ENCODE data around the gene SAMD13. TPM values are rescaled to one million over a fixed set of nuclear protein-coding genes. Genes with fewer than 3 reads are reported as not detected.

SAMD13 gene
- total RNA-seq, 1 experiment from 2014 or later, result 1.3 TPM

DNA sequence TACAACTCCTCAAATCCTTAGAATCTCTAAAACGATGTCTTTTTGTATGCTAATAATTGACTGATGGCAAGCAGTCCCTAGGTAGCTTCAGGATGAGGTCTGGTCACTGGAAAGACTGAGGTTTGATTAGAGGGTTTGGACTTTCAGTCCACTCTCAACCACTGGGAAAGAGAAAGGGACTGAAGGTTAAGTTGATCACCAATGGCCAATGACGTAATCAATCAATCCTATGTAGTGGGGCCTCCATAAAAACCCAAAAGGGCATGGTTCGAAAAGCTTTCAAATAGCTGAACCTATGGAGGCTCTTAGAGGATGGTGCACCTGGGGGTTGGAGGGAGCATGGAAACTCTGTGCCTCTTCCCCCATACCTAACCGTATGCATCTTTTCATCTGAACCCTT lies 57.2 kb downstream of the SAMD13 start:
- no peak for DNase-seq (ENCODE audit: low read depth in 1 of 2, low spot score in 2 of 2)
- Histone ChIP-seq H3K4me3 (no peak overlapping the region), H3K9me3 (replicated peaks) (no peaks in the 10 kb centered on the region), H3K36me3 (no peaks in the 10 kb centered on the region), H3K4me1 (replicated peaks) (no peaks in the 10 kb centered on the region; the same call in 1 of the 2 replicates), H3K27ac (no peak overlapping the region), H3K27me3 (replicated peaks) (no peaks in the 10 kb centered on the region)

- H3K27ac ChIP-seq, result no peak overlapping the region
- H3K4me3 ChIP-seq, result no peak overlapping the region
- no peaks in the 10 kb centered on the region for H3K9me3 ChIP-seq (replicated peaks)
- no peaks in the 10 kb centered on the region for H3K27me3 ChIP-seq (replicated peaks)
- H3K4me1 ChIP-seq (replicated peaks), result peaks cover 6% of the 10 kb centered on the region
- no peaks in the 10 kb centered on the region for H3K36me3 ChIP-seq
- no peak for DNase-seq (ENCODE audit: low read depth in 1 of 2, low spot score in 2 of 2)
Observed at GRCh38 chr1:84360316-84360715, 58.8 kb downstream of the SAMD13 start.

DNA sequence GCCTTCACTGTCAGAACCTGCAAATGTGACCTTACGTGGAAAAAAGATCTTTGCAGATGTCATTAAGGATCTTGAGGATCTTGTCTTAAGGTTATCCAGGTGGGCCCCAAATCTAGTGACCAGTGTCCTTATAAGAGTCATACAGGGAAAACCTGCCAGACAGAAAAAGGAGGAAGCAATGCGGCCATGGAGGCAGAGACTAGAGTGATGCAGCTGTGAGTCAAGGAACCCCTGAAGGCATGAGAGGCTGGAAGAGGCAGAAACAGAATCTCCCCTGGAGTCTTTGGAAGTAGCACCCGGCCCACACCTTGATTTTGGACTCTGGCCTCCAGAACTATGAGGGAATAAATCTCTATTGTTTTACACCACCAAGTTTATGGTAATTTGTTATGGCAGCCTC lies 60.3 kb downstream of the SAMD13 start:
- Histone ChIP-seq H3K36me3 (no peaks in the 10 kb centered on the region), H3K4me1 (replicated peaks) (peaks cover 18% of the 10 kb centered on the region), H3K27me3 (replicated peaks) (no peaks in the 10 kb centered on the region), H3K27ac (no peak overlapping the region), H3K4me3 (no peak overlapping the region), H3K9me3 (replicated peaks) (no peaks in the 10 kb centered on the region)
- DNase-seq (ENCODE audit: low read depth in 1 of 2, low spot score in 2 of 2), result no peak

GRCh38 chr1:84363019-84363418 lies 61.5 kb downstream of the SAMD13 start:
- Histone ChIP-seq H3K4me3 (no peak overlapping the region), H3K36me3 (no peaks in the 10 kb centered on the region), H3K9me3 (replicated peaks) (no peaks in the 10 kb centered on the region), H3K27me3 (replicated peaks) (no peaks in the 10 kb centered on the region), H3K27ac (no peak overlapping the region), H3K4me1 (replicated peaks) (peaks cover 18% of the 10 kb centered on the region)
- DNase-seq (ENCODE audit: low read depth in 1 of 2, low spot score in 2 of 2), result no peak

- Histone ChIP-seq H3K36me3 (no peaks in the 10 kb centered on the region), H3K27me3 (replicated peaks) (no peaks in the 10 kb centered on the region), H3K4me3 (no peak overlapping the region), H3K9me3 (replicated peaks) (no peaks in the 10 kb centered on the region), H3K4me1 (replicated peaks) (peaks cover 18% of the 10 kb centered on the region), H3K27ac (no peak overlapping the region)
- DNase-seq (ENCODE audit: low read depth in 1 of 2, low spot score in 2 of 2), result no peak
Observed at GRCh38 chr1:84363622-84364021, 62.1 kb downstream of the SAMD13 start.

DNA sequence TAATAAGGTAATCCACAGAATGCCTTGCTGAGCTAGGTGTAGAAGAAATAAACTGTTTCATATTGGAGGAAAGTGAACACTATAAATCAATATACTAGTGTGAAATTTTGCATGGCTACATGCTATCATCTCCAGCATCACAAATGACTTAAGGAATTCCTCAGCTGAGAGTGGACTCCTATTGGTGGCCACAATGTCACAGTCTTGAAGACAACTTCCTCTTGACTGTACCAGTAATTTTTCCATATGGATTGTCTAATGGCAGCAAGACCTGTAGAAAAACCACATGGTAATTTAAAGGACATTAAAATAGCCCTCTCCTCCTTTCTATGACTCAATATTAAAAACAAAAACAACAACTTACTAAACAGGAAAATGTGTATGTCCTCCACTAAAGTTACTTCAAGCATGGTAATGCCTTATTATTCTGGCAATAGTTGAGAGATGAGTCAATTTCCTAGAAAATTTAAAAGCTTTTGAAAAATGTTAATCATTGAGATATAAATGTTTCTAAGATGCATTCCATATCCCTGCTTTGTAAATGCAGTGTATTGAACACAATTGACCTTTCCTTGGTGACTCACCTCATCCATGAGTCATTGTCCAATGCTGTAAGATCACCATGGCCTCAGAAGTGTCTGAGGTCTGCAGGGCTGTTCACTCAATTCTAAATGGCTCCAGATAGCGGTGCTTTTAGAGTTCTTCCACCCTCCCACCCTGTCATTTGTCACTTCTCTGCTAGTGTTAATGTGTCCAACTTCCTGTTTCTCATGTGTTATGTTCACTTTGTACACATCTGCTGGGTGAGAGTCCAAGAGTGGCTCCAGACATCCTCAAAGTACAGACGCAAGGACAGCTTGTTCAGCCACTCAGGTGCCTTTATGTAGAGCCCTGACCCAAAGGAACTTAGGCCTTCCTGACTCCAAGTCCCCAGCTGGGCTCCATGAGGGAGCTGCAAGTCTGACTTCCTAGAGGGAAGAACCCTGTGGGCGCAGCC lies 64.0 kb downstream of the SAMD13 start:
- peak; percentile 87 to 94 for DNase-seq (ENCODE audit: low read depth in 1 of 2, low spot score in 2 of 2)
- Histone ChIP-seq H3K9me3 (replicated peaks) (no peaks in the 10 kb centered on the region), H3K4me3 (no peak overlapping the region)

GRCh38 chr1:84366786-84367185 lies 65.3 kb downstream of the SAMD13 start:
- peaks cover 31% of the 10 kb centered on the region for H3K4me1 ChIP-seq (replicated peaks)
- peak overlapping the region; percentile 80 for H3K27ac ChIP-seq
- no peaks in the 10 kb centered on the region for H3K9me3 ChIP-seq (replicated peaks)
- no peaks in the 10 kb centered on the region for H3K36me3 ChIP-seq
- no peak overlapping the region for H3K4me3 ChIP-seq
- DNase-seq (ENCODE audit: low read depth in 1 of 2, low spot score in 2 of 2), result no peak
- no peaks in the 10 kb centered on the region for H3K27me3 ChIP-seq (replicated peaks)

More for the DNA sequence above, 64.0 kb downstream of the SAMD13 start:
- no peaks in the 10 kb centered on the region for H3K36me3 ChIP-seq
- peaks cover 21% of the 10 kb centered on the region for H3K4me1 ChIP-seq (replicated peaks)
- peak overlapping the region; percentile 80 for H3K27ac ChIP-seq
- H3K27me3 ChIP-seq (replicated peaks), result no peaks in the 10 kb centered on the region

- H3K4me3 ChIP-seq, result no peak overlapping the region
- H3K4me1 ChIP-seq (replicated peaks), result peaks cover 31% of the 10 kb centered on the region
- no peak overlapping the region for H3K27ac ChIP-seq
- no peaks in the 10 kb centered on the region for H3K27me3 ChIP-seq (replicated peaks)
- H3K36me3 ChIP-seq, result no peaks in the 10 kb centered on the region
- no peak for DNase-seq (ENCODE audit: low read depth in 1 of 2, low spot score in 2 of 2)
- no peaks in the 10 kb centered on the region for H3K9me3 ChIP-seq (replicated peaks)
Observed at GRCh38 chr1:84367219-84367618, 65.7 kb downstream of the SAMD13 start.

DNA sequence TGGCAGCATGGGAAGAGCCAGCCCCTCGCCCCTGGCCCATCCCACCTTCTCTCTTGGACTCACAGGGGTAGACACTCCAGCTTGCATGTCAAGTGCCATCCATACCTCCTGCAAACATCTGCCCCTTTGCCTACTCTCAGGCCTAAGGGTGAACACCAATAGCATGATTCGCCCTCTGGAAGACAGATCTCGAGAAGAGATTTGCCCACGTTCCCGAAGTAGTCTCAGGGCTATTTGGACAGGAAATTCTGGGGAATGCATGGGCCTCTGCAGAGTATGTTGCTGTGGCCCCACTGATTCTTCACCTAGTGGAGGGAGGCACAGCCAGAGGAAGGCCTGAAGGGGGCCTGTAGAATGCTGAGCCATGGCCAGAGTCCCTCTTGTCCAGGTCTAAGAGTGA lies 66.9 kb downstream of the SAMD13 start:
- H3K4me1 ChIP-seq (replicated peaks), result peaks cover 31% of the 10 kb centered on the region
- DNase-seq (ENCODE audit: low read depth in 1 of 2, low spot score in 2 of 2), result no peak
- H3K4me3 ChIP-seq, result no peak overlapping the region
- no peaks in the 10 kb centered on the region for H3K9me3 ChIP-seq (replicated peaks)
- H3K27me3 ChIP-seq (replicated peaks), result no peaks in the 10 kb centered on the region
- H3K27ac ChIP-seq, result no peak overlapping the region
- no peaks in the 10 kb centered on the region for H3K36me3 ChIP-seq

DNA sequence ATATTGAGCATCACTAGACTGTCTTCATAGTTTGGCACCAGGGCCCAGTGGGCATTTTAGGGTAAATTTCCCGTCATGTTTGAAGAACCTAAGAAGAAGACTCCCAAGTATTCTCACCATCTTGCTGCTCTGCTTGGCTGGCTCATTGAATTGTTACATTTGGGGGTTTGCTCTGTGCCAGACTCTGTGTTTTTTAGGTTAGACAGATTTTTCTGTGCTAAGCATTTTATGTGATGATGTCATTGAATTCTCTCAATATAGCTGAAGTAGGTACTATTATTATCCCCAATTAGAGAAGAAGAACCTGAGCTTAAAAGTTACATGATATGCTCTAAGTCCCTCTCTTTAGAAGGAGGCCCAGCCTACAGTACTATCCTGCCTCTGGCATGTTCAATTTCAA lies 68.8 kb downstream of the SAMD13 start:
- Histone ChIP-seq H3K4me1 (replicated peaks) (peaks cover 26% of the 10 kb centered on the region), H3K4me3 (no peak overlapping the region), H3K27me3 (replicated peaks) (no peaks in the 10 kb centered on the region), H3K27ac (peak overlapping the region; percentile 41; the same call in 1 of the 2 replicates), H3K9me3 (replicated peaks) (no peaks in the 10 kb centered on the region), H3K36me3 (no peaks in the 10 kb centered on the region)
- DNase-seq (ENCODE audit: low read depth in 1 of 2, low spot score in 2 of 2), result no peak

DNA sequence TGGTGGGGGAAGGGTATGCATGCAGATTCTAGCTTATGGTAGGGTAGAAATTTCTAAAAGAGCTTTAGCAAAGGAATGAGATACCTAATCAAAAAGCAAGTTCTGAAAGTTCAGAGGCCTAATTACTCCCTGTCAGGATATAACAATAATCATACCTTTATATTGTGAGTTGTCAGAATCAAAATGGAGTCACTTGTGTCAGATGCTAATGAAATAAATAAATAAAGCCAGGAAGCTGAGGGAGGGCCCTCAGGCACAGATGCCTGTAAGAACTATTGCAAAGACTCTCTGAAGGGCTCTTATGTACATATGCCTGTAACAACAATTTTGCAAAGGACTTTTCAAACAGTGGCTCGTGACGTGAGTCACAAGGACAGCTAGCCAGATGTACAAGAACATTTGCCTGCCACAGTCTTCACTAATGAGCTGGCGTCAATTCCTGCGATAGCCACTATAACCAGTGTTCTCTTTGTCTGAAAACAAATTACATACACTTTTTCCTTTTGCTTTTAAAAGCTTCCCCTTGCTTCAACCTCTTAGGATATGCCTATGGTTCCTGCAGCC lies 69.4 kb downstream of the SAMD13 start:
- peak overlapping the region; percentile 41 for H3K27ac ChIP-seq
- peaks cover 22% of the 10 kb centered on the region for H3K4me1 ChIP-seq (replicated peaks)
- H3K27me3 ChIP-seq (replicated peaks), result no peaks in the 10 kb centered on the region
- DNase-seq (ENCODE audit: low read depth in 1 of 2, low spot score in 2 of 2), result peak; percentile 28 to 49
- no peaks in the 10 kb centered on the region for H3K36me3 ChIP-seq
- H3K4me3 ChIP-seq, result no peak overlapping the region
- no peaks in the 10 kb centered on the region for H3K9me3 ChIP-seq (replicated peaks)

DNA sequence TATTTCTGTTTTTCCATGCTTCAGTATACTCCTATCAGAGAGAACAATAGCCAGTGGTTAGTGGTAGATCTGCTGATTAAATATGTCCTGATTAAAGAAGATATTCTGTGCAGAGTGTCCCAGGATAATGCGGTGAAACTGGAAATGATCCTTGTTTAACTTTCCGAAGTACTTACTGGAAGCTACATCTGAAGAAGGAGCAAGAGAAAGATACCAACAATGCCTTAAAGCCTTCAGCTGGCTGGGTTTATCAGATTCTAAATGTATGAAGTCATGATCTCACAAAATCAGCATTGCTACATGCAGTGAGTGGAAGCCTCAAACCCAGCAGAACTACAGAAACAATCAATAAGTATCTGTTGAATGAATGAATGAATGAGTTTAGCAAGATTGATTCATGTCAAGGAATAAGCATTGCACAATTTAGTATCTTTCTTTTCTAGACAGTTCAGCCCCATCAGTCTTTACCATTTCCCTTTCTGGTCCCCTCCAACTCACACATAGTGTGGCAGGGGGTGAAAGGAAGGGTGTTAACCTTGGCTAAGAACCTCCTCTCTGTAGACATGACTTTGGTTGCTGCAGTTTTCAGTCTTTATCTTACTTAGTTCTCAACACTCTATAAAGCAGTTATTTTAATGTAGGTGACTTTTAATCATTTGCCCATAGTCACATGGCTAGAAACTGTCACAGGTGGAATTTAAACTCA lies 72.1 kb downstream of the SAMD13 start:
- no peaks in the 10 kb centered on the region for H3K36me3 ChIP-seq
- DNase-seq (ENCODE audit: low read depth in 1 of 2, low spot score in 2 of 2), result no peak
- no peak overlapping the region for H3K4me3 ChIP-seq
- peaks cover 13% of the 10 kb centered on the region for H3K4me1 ChIP-seq (replicated peaks)
- H3K9me3 ChIP-seq (replicated peaks), result no peaks in the 10 kb centered on the region
- no peaks in the 10 kb centered on the region for H3K27me3 ChIP-seq (replicated peaks)
- H3K27ac ChIP-seq, result no peak overlapping the region

GRCh38 chr1:84374991-84375696 lies 73.6 kb downstream of the SAMD13 start:
- Histone ChIP-seq H3K36me3 (no peaks in the 10 kb centered on the region), H3K4me1 (replicated peaks) (peaks cover 22% of the 10 kb centered on the region), H3K4me3 (no peak overlapping the region), H3K27me3 (replicated peaks) (no peaks in the 10 kb centered on the region), H3K27ac (no peak overlapping the region), H3K9me3 (replicated peaks) (no peaks in the 10 kb centered on the region)
- no peak for DNase-seq (ENCODE audit: low read depth in 1 of 2, low spot score in 2 of 2)

All from SJSA1 (cell line).